Activated T-cell treated with anti-CD3 and anti-CD28 coated beads for 48 hours (primary cell): ENCODE results near the gene GATAD1.
"Not testable (repeated sequence)": the region's sequence is repeated elsewhere in the genome, so short reads cannot be mapped to it uniquely, and the experiment has no call there.

Experiments used
- DNase-seq: peaks from one replicate; pipeline ENCODE4 v3.0.0-alpha.2; 2020; ENCODE audit warnings: low read depth

Gene GATAD1, protein sequence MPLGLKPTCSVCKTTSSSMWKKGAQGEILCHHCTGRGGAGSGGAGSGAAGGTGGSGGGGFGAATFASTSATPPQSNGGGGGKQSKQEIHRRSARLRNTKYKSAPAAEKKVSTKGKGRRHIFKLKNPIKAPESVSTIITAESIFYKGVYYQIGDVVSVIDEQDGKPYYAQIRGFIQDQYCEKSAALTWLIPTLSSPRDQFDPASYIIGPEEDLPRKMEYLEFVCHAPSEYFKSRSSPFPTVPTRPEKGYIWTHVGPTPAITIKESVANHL

GRCh38 chr7:92447345-92448204 is at the start of gene GATAD1:
Gene GATAD1, plus strand, starts transcription at chr7:92447482. Its CDS starts 248 bp downstream, at chr7:92447730.
- DNase-seq = peak; percentile 75

GRCh38 chr7:92397542-92397941 is 49.7 kb upstream of the GATAD1 start:
- DNase-seq = no peak

- no peak for DNase-seq
These were observed 47.3 kb upstream of the GATAD1 start for GRCh38 chr7:92400013-92400412.

DNA sequence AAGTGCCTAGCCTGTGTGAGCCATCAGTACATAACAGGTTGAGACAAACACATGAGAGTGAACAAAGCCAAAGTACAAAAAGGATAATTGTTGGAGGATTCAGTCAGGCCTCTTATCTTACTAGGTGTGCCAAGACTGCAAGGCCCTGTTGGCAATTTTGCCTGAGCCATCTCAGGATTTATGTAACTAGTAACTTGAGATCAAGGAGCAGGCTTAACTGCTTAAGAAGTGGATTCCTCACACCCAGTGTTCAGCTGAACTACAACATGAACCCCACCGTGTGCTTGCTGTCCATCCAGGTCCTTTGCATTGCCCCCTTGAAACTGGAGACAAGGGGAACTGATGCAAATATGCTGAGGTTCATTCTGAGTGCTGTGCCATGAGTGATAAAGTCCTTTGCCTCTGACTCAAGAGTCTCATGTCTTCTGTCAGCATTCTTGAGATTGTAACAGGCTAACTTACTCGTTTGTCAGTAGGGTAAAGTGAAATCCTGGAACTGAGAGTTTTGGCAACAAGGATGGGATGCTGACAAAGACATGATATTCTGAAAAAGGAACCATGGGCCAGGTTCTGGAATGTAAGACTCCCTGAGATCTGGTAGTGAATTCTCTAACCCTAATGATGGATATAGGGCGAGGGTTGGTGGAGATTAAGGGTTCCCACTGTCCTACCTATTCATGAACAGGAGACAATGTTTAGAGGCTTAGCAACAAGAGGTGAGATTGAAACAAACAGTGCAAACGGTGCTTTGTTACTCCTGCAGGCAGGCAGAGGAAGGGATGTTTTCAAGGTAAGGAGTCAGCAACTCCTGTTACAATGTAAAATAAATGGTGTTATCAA is 44.1 kb upstream of the GATAD1 start:
- DNase-seq = no peak

- DNase-seq = no peak
These were observed 43.6 kb upstream of the GATAD1 start for GRCh38 chr7:92403760-92404074.

DNA sequence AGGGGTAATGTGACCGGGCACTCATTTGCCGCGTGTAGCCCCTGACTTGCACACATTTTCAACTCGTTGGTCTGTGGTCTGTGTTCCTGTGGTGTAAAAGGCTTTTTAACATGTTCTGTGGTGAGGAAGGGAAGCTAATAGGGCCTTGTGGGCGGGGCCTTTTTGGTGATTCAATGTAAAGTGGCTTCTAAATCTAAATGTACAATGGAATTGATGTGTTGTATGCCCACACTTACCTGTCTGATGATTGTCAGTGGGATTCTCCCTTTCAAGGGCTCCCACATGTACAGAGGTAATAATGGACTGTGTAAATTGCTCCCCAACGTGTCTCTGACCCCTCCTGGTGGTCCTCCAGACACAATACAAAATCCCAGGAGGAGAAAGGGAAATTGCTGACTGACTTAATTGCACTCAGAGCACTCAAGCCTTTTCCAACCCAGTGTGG is 43.1 kb upstream of the GATAD1 start:
- DNase-seq = peak; percentile 25

- DNase-seq = no peak
These were observed 37.9 kb upstream of the GATAD1 start for GRCh38 chr7:92409357-92409756.

DNA sequence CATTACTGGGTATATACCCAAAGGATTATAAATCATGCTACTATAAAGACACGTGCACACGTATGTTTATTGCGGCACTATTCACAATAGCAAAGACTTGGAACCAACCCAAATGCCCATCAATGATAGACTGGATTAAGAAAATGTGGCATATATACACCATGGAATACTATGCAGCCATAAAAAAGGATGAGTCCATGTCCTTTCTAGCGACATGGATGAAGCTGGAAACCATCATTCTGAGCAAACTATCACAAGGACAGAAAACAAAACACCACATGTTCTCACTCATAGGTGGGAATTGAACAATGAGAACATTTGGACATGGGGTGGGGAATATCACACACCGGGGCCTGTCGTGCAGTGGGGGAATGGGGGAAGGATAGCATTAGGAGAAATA is 37.1 kb upstream of the GATAD1 start:
- not testable (repeated sequence) for DNase-seq

GRCh38 chr7:92412745-92413144 is 34.5 kb upstream of the GATAD1 start:
- DNase-seq = no peak

DNA sequence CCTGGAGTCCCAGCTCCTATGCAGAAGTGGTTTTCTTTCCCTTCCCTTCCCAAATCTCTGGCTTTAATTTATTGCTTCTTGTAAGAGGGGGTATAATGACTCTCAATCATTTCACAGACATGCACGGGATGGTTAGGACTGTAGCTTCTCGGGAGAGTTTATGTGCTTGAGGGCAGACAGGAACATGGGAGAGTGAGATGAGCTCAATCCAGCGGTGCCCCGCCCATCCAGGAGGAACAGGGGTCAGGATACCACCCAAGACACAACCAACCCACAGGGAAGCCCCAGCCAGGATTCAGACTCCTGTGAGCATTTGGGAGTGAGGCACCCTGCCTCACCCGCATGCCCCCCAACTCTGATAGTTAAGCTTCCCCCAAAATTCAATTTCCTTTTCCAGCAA is 33.7 kb upstream of the GATAD1 start:
- DNase-seq = no peak

DNA sequence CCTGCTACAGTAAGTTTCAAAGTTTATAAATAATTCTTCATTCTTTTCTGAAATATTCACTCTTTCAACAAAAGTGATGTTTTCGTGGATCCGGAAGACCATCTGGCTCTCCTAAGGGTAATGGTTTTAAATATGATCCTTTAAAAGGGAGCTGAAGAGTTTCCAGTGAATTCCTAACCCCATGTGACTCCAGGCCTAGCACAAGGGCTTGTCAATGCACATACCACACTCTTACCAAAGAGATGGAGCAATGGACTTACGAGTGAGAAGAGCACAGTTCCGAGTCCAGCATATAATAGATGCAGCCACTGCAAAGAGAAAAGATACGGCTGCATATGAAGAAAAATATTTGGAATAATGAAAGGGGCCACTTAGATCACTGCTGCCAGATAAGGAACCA is 32.1 kb upstream of the GATAD1 start:
- DNase-seq = no peak

DNA sequence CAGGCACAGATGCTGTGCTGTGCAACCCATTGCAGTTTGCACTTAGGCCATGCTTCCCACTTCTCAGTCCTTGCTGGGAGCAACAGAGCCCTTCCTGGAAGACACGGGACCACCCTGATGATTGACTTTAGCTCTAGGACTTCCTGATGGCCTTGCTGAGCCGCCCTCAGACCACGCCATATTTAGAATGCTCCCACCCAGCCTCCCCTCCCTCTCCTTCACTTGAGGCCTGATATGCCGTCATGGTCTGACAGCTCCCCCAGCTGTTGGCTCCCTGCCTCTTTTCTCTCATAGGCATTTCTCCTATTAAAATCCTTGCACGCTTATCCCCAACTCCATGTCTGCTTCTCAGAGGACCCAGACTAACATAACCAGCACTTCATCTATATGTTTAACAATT is 29.4 kb upstream of the GATAD1 start:
- no peak for DNase-seq

DNA sequence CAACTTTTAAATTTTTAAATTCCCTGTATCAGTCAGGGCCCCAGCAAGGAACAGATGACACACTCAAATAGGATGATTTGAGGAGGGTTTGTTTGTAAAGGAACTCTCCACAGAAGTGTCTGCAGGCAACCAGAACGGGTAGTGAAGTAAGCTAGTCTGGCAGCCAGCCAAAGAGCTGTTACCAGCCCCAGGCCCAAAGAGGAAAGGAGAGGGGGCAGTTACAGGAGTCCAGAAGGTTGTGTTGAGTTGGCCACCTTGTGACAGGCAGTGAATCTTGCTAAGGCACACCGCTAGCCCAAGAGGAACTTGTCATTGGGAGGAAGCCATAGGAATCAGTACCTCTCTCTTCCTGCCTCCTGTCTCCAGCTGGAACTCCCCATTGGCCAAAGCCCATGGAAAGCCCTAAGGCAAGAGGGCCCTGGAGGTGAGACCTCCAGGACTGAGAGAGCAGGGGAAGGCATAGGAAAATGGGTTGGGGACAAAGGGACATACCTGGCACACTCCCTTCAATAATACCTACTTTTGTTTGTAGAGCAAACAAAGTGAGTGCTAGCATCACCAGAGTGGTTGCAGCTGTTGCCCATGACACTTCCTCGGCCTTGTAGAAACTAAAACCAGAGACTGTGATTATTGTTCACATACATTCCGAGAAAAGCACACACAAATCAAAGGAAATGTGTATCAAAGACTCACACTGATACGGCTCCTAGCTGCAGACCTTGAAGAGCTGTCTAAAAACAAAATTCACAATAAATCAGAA is 25.4 kb upstream of the GATAD1 start:
- DNase-seq = no peak

DNA sequence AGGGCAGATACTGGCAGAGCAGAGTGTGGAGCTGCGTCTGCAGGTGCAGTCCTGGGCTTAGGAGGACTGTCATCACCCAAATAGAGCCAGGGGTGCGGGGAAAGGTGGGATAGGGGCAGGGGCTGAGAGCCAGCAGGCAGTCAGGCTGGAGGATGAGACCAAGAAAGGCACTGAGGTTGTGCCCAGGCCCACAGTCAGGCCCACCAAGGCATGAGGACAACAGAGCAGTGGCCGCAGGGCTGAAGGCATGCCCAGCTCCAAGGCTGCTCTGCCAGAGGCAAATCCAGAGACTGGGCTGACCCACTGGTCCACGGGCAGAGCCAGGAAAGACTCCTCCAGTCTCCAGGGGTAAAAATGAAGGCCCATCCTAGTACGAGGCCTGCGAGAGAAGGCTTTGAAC is 24.4 kb upstream of the GATAD1 start:
- DNase-seq = no peak

- no peak for DNase-seq
These were observed 23.6 kb upstream of the GATAD1 start for GRCh38 chr7:92423710-92424131.

GRCh38 chr7:92425311-92425947 is 21.9 kb upstream of the GATAD1 start:
- DNase-seq = no peak

GRCh38 chr7:92427193-92427592 is 20.1 kb upstream of the GATAD1 start:
- no peak for DNase-seq

DNA sequence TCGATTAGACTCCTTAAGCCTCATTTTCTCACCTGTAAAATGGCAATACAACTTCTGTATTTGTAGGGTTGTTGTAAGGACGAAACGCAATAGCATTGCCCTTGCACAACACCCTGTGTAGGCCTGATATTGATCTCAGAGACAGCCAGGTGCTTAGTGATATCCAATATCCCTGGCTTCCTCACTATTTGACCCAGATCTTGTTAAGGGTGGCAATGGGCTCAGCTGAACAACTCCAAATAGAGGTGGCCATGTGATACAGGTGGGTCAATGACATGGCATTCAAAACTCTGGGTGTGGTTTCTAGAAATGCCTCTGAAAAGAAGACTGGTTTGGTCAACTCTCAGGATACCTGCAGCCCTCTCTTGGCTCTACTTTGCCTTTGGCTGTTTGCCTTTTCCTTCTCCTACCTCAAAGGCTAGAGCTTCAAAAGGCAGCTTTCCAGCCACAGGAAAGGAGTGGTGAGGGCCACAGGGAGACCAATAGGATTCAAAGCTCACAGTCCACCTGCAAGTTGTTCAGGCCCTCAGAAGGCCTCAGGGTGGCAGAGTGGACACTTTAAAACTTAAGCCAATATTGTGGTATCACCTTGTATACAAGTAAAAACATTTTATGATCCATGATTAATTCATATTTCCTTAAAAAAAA is 14.9 kb upstream of the GATAD1 start:
- no peak for DNase-seq

DNA sequence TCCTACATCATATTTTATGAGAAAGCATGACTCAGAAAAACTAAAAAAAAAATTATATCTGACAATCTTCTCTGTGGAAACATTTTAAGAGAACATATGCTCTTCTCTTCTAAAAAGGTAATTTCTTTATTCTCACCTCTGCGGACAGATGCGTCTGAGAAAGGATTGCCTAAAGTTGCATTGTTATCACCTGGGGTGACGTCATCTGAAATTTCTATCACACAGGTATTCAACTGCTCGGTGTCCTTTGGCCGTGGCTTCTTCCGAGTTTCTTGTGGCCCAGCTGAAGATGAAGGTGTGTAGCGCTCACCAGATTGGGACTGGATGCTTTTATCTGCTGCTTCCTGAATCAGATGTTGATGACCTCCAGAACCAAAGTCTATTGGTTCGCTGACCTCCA is 14.3 kb upstream of the GATAD1 start:
- DNase-seq = no peak

DNA sequence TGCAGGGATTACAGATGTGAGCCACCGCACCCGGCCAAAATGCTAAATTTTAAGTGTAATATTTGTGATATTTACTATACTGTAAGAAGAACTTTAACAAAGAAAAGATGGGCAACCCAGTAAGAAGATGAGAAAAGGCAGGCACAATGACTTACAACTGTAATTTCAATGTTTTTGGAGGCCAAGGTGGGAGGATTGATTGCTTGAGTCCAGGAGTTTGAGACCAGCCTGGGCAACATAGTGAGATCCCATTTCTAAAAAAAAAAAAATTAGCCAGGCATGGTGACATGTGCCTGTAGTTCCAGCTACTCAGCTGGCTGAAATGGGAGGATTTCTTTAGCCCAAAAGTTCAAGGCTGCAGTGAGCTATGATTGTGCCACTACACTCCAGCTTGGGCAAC is 11.7 kb upstream of the GATAD1 start:
- no peak for DNase-seq
